IMR-90 (cell line): ENCODE data around the gene ROBO2. TPM values are rescaled to one million over a fixed set of nuclear protein-coding genes. Genes with fewer than 3 reads are reported as not detected.

Experiments
- ATAC-seq: fragments of 200-7000 bp; cut with Tn5 transposase; 2 replicates; pipeline ENCODE4 v1.9.1; 2020; ENCODE audit warnings: low read depth, mild to moderate bottlenecking, moderate library complexity
- BruUV-seq: library from RNA; stranded (reverse); fragments of 400-500 nt; replicated peaks from 2 replicates; lab custom pipeline; 2021; lab: Mats Ljungman, UMichigan
- CTCF ChIA-PET: fragments of 300-600 bp; formaldehyde crosslinking; extraction: SDS; loops from one replicate; lab custom pipeline; 2021; ENCODE audit warnings: antibody characterized with exemption; lab: Yijun Ruan, JAX
- POLR2A ChIA-PET: fragments of 300-600 bp; sonication (Branson Sonifier 250); formaldehyde crosslinking; loops from one replicate; lab custom pipeline; 2022; ENCODE audit warnings: antibody characterized with exemption; ENCODE audit not compliant: unreplicated experiment; lab: Charles Lee
- DNase-seq: peaks from one replicate; pipeline ENCODE4 v3.0.0; 2013
- H2AFZ ChIP-seq: replicated peaks from 2 replicates; pipeline ENCODE3; 2013; ENCODE audit warnings: low read length, mild to moderate bottlenecking; ENCODE audit not compliant: poor library complexity
- H2AK5ac ChIP-seq: 2 replicates; pipeline ENCODE4 v1.6.1; 2013; ENCODE audit warnings: low read depth, low read length, inconsistent platforms
- H2AK9ac ChIP-seq: replicated peaks from 2 replicates; pipeline ENCODE3; 2013; ENCODE audit warnings: mild to moderate bottlenecking, low read depth, low read length, moderate library complexity; ENCODE audit not compliant: poor library complexity
- H2BK120ac ChIP-seq: 2 replicates; pipeline ENCODE4 v1.6.1; 2013; ENCODE audit warnings: low read depth, low read length, inconsistent platforms
- H2BK15ac ChIP-seq: 3 replicates; pipeline ENCODE4 v1.6.1; 2013; ENCODE audit warnings: low read depth, low read length, inconsistent platforms
- H2BK20ac ChIP-seq: 2 replicates; pipeline ENCODE4 v1.6.1; 2013; ENCODE audit warnings: low read depth, mild to moderate bottlenecking, inconsistent platforms, low read length, moderate library complexity
- H2BK5ac ChIP-seq: 2 replicates; pipeline ENCODE4 v1.6.1; 2013; ENCODE audit warnings: mild to moderate bottlenecking, low read depth, low read length, inconsistent platforms; ENCODE audit not compliant: poor library complexity, severe bottlenecking
- H3K14ac ChIP-seq: replicated peaks from 2 replicates; pipeline ENCODE4 v1.6.1; 2013; ENCODE audit warnings: low read depth, low read length, inconsistent platforms
- H3K18ac ChIP-seq: 2 replicates; pipeline ENCODE4 v1.6.1; 2013; ENCODE audit warnings: low read depth, low read length, control low read depth
- H3K23ac ChIP-seq: 2 replicates; pipeline ENCODE4 v1.6.1; 2013; ENCODE audit warnings: low read depth, low read length, inconsistent platforms
- H3K27ac ChIP-seq: 2 replicates; pipeline ENCODE4 v1.5.1; 2013; ENCODE audit warnings: mild to moderate bottlenecking, control low read depth, low read length; ENCODE audit not compliant: insufficient read depth
- H3K27me3 ChIP-seq: 2 replicates; pipeline ENCODE4 v1.6.1; 2013; ENCODE audit warnings: low read length; ENCODE audit not compliant: control insufficient read depth, insufficient read depth
- H3K36me3 ChIP-seq: 2 replicates; pipeline ENCODE4 v1.6.1; 2013; ENCODE audit warnings: low read length, mixed read lengths; ENCODE audit not compliant: control insufficient read depth, insufficient read depth
- H3K4ac ChIP-seq: 2 replicates; pipeline ENCODE4 v1.6.1; 2013; ENCODE audit warnings: low read depth, low read length, inconsistent platforms
- H3K4me1 ChIP-seq: 2 replicates; pipeline ENCODE4 v1.6.1; 2013; ENCODE audit warnings: low read length, mixed read lengths; ENCODE audit not compliant: control insufficient read depth, insufficient read depth
- H3K4me2 ChIP-seq: 2 replicates; pipeline ENCODE4 v1.6.1; 2013; ENCODE audit warnings: low read depth, mild to moderate bottlenecking, control low read depth, low read length, moderate library complexity
- H3K4me3 ChIP-seq: 2 replicates; pipeline ENCODE4 v1.5.1; 2013; ENCODE audit warnings: low read depth, mild to moderate bottlenecking, control low read depth, low read length, moderate library complexity; ENCODE audit not compliant: insufficient read depth
- H3K56ac ChIP-seq: 2 replicates; pipeline ENCODE4 v1.6.1; 2013; ENCODE audit warnings: low read length, inconsistent platforms; ENCODE audit not compliant: insufficient read depth; ENCODE audit errors: extremely low read depth
- H3K79me1 ChIP-seq, 2 experiments: 2 replicates each; pipeline ENCODE4 v1.6.1; 2013; ENCODE audit warnings: low read length in 2 of 2, inconsistent platforms in 1 of 2, low read depth in 1 of 2
- H3K9ac ChIP-seq: 2 replicates; pipeline ENCODE4 v1.6.1; 2013; ENCODE audit warnings: low read depth, low read length, control low read depth
- H3K9me1 ChIP-seq: 2 replicates; pipeline ENCODE4 v1.6.1; 2013; ENCODE audit warnings: low read length, inconsistent platforms; ENCODE audit not compliant: insufficient read depth
- H3K9me3 ChIP-seq: 2 replicates; pipeline ENCODE4 v1.6.1; 2013; ENCODE audit warnings: low read length; ENCODE audit not compliant: control insufficient read depth, insufficient read depth
- H4K20me1 ChIP-seq: 2 replicates; pipeline ENCODE4 v1.6.1; 2013; ENCODE audit warnings: low read length, inconsistent platforms; ENCODE audit not compliant: insufficient read depth
- H4K5ac ChIP-seq: 2 replicates; pipeline ENCODE4 v1.6.1; 2013; ENCODE audit warnings: mild to moderate bottlenecking, low read depth, low read length, control low read depth
- H4K8ac ChIP-seq, 2 experiments: 2 replicates each; pipeline ENCODE4 v1.6.1; 2013; ENCODE audit warnings: low read depth in 2 of 2, low read length in 2 of 2, control low read depth in 1 of 2, inconsistent platforms in 1 of 2
- H4K91ac ChIP-seq: 2 replicates; pipeline ENCODE4 v1.6.1; 2013; ENCODE audit warnings: low read depth, low read length, inconsistent platforms; ENCODE audit not compliant: insufficient read depth
- BHLHE40 ChIP-seq: fragments of 150-350 bp; IDR thresholded peaks from 2 replicates; pipeline ENCODE4 v1.6.1; 2016; ENCODE audit warnings: mild to moderate bottlenecking, low read depth, low read length
- CEBPB ChIP-seq: IDR thresholded peaks from 2 replicates; pipeline ENCODE4 v1.6.1; 2012; ENCODE audit warnings: low read depth, low read length, improper control_type of control experiment
- CHD1 ChIP-seq: IDR thresholded peaks from 2 replicates; pipeline ENCODE4 v1.6.1; 2012; ENCODE audit warnings: low read depth, low read length, improper control_type of control experiment
- FOS ChIP-seq: fragments of 150-350 bp; IDR thresholded peaks from 2 replicates; pipeline ENCODE4 v1.6.1; 2016; ENCODE audit warnings: low read depth, low read length
- MAFK ChIP-seq: IDR thresholded peaks from 2 replicates; pipeline ENCODE4 v1.6.1; 2012; ENCODE audit warnings: low read depth, low read length, improper control_type of control experiment
- MAZ ChIP-seq: IDR thresholded peaks from 2 replicates; pipeline ENCODE4 v1.6.1; 2012; ENCODE audit warnings: low read depth, mild to moderate bottlenecking, low read length, improper control_type of control experiment, moderate library complexity, borderline replicate concordance
- MXI1 ChIP-seq: IDR thresholded peaks from 2 replicates; pipeline ENCODE4 v1.6.1; 2012; ENCODE audit warnings: low read depth, mild to moderate bottlenecking, low read length, moderate library complexity, borderline replicate concordance
- NFE2L2 ChIP-seq: fragments of 150-350 bp; IDR thresholded peaks from 2 replicates; pipeline ENCODE4 v1.6.1; 2016; ENCODE audit warnings: low read depth, mild to moderate bottlenecking, low read length
- POLR2A ChIP-seq: IDR thresholded peaks from 2 replicates; pipeline ENCODE4 v1.6.1; 2012; ENCODE audit warnings: mild to moderate bottlenecking, low read depth, low read length
- RAD21 ChIP-seq: IDR thresholded peaks from 2 replicates; pipeline ENCODE4 v1.6.1; 2012; ENCODE audit warnings: low read length, improper control_type of control experiment
- RCOR1 ChIP-seq: IDR thresholded peaks from 2 replicates; pipeline ENCODE4 v1.6.1; 2012; ENCODE audit warnings: mild to moderate bottlenecking, low read length, improper control_type of control experiment; ENCODE audit not compliant: insufficient replicate concordance
- RFX5 ChIP-seq: IDR thresholded peaks from 2 replicates; pipeline ENCODE4 v1.8.0; 2012; ENCODE audit warnings: low read depth, mild to moderate bottlenecking, low read length, moderate library complexity
- SMC3 ChIP-seq: fragments of 150-350 bp; IDR thresholded peaks from 2 replicates; pipeline ENCODE4 v1.6.1; 2016; ENCODE audit warnings: low read depth, mild to moderate bottlenecking, antibody characterized with exemption, low read length, moderate library complexity
- WGBS, 2 experiments: methylation state at CpG; one replicate each; pipeline versions ENCODE4 v1.1.5 to v1.1.7; 2013; ENCODE audit warnings: missing lambda C conversion rate in 2 of 2; ENCODE audit not compliant: insufficient read length in 1 of 2; ENCODE audit errors: extremely low coverage in 2 of 2; 5-methylcytosine and 5-hydroxymethylcytosine counted together
- dilution Hi-C: fragments of 300-500 bp; cut with HindIII; formaldehyde crosslinking; loops from one replicate; pipeline ENCODE4 v1.14.3; 2018; ENCODE audit warnings: low sequenced_read_pairs; ENCODE audit not compliant: unreplicated experiment
- in situ Hi-C: fragments of 300-500 bp; cut with MboI; formaldehyde crosslinking; loops from 3 replicates; pipeline ENCODE4 v1.14.3; 2019; ENCODE audit warnings: low sequenced_read_pairs, inconsistent platforms, mixed read lengths
- intact Hi-C: fragments of 100-400 bp; cut with micrococcal nuclease; formaldehyde crosslinking; loops from 2 replicates; pipeline ENCODE4 v1.10.0; 2022
- polyA plus RNA-seq, 3 experiments: library from polyadenylated mRNA; depleted of rRNA; stranded (reverse); fragments of >200 nt; gene quantifications; 2 replicates each; pipeline ENCODE4 v1.2.3, GENCODE V29; 2012; ENCODE audit warnings: low replicate concordance in 1 of 3
- total RNA-seq: library from RNA; depleted of rRNA; stranded (reverse); fragments of >200 nt; gene quantifications from 2 replicates; pipeline ENCODE4 v1.2.3, GENCODE V29; 2012
- TF ChIP-seq, protein P1 (sequence below): fragments of 150-350 bp; IDR thresholded peaks from 2 replicates; pipeline ENCODE4 v1.6.1; 2016; ENCODE audit warnings: low read depth, mild to moderate bottlenecking, low read length, moderate library complexity, borderline replicate concordance
- TF ChIP-seq, protein P2 (sequence below): fragments of 150-350 bp; IDR thresholded peaks from 2 replicates; pipeline ENCODE4 v1.6.1; 2017; ENCODE audit warnings: mild to moderate bottlenecking, antibody characterized with exemption, low read length, low read depth
- TF ChIP-seq, protein P3 (sequence below): conservative IDR thresholded peaks from 2 replicates; pipeline ENCODE4 v1.5.1; 2012; ENCODE audit warnings: mild to moderate bottlenecking, low read depth, low read length, improper control_type of control experiment

The ROBO2 gene
- total and polyA plus RNA-seq, 2 of the 4 experiments (the other 2 are of a cell fraction), result 9.3 to 14.5 TPM

DNA sequence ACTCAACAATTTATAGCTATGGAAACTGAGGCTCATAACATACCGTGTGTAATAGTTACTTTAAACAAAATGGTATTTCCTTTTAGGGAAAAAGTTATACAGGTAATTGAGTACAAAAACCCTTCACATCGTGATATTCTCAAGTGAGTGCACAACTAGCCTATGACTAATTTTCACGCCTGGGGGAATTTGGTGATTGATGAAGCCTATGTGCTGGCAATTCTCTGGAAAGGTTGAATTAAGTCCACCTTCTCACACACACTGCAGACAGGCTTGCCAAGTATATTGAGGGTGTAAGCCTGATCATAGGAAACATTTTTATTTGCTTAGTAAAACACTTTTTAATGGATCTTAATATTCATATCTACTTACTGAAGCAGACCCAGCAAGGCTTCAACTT, 41.3 kb upstream of the ROBO2 start:
- Histone ChIP-seq H3K4me1 (no peaks in the 10 kb centered on the region), H2AFZ (no peak overlapping the region), H3K14ac (no peak overlapping the region), H2AK5ac (no peak overlapping the region), H3K9ac (no peak overlapping the region), H3K9me1 (no peaks in the 10 kb centered on the region), H2BK5ac (no peak overlapping the region), H2BK15ac (no peak overlapping the region), H3K23ac (no peak overlapping the region), H4K8ac (no peak overlapping the region), H3K27ac (no peak overlapping the region), H3K4me3 (no peak overlapping the region), H2BK20ac (no peak overlapping the region), H4K20me1 (no peaks in the 10 kb centered on the region), H3K4ac (no peak overlapping the region), H3K79me1 (no peaks in the 10 kb centered on the region), H3K27me3 (no peaks in the 10 kb centered on the region), H3K4me2 (no peak overlapping the region), H2AK9ac (no peak overlapping the region), H3K36me3 (no peaks in the 10 kb centered on the region), H2BK120ac (no peak overlapping the region), H3K18ac (no peak overlapping the region), H4K91ac (no peak overlapping the region), H4K5ac (no peak overlapping the region), H3K9me3 (no peaks in the 10 kb centered on the region), H3K56ac (no peak overlapping the region)
- TF ChIP-seq POLR2A (no peak), CHD1 (no peak), RFX5 (no peak), BHLHE40 (no peak), FOS (no peak), CEBPB (no peak), MXI1 (no peak), MAFK (no peak), RAD21 (no peak), MAZ (no peak), SMC3 (no peak), RCOR1 (no peak), NFE2L2 (no peak)
- TF ChIP-seq, protein P1, sequence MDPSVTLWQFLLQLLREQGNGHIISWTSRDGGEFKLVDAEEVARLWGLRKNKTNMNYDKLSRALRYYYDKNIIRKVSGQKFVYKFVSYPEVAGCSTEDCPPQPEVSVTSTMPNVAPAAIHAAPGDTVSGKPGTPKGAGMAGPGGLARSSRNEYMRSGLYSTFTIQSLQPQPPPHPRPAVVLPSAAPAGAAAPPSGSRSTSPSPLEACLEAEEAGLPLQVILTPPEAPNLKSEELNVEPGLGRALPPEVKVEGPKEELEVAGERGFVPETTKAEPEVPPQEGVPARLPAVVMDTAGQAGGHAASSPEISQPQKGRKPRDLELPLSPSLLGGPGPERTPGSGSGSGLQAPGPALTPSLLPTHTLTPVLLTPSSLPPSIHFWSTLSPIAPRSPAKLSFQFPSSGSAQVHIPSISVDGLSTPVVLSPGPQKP, result no peak
- TF ChIP-seq, protein P2, sequence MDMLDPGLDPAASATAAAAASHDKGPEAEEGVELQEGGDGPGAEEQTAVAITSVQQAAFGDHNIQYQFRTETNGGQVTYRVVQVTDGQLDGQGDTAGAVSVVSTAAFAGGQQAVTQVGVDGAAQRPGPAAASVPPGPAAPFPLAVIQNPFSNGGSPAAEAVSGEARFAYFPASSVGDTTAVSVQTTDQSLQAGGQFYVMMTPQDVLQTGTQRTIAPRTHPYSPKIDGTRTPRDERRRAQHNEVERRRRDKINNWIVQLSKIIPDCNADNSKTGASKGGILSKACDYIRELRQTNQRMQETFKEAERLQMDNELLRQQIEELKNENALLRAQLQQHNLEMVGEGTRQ, result no peak
- TF ChIP-seq, protein P3, sequence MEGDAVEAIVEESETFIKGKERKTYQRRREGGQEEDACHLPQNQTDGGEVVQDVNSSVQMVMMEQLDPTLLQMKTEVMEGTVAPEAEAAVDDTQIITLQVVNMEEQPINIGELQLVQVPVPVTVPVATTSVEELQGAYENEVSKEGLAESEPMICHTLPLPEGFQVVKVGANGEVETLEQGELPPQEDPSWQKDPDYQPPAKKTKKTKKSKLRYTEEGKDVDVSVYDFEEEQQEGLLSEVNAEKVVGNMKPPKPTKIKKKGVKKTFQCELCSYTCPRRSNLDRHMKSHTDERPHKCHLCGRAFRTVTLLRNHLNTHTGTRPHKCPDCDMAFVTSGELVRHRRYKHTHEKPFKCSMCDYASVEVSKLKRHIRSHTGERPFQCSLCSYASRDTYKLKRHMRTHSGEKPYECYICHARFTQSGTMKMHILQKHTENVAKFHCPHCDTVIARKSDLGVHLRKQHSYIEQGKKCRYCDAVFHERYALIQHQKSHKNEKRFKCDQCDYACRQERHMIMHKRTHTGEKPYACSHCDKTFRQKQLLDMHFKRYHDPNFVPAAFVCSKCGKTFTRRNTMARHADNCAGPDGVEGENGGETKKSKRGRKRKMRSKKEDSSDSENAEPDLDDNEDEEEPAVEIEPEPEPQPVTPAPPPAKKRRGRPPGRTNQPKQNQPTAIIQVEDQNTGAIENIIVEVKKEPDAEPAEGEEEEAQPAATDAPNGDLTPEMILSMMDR, result no peak
- no CpG with 5 or more reads among the region's 3 CpGs for WGBS, 2 experiments
- ChIA-PET CTCF (interaction anchor here (0.9 kb wide), 1 partner anchor 21 kb away, joined by 3 read pairs; no protein-coding TSS in a partner anchor), POLR2A (no interaction called here)
- no peak for ATAC-seq
- BruUV-seq, result no TSS peak
- no peak for DNase-seq
- intact Hi-C loops (no loop called here), dilution Hi-C loops (no loop called here), in situ Hi-C loops (no loop called here)
